GM06990 (cell line): ENCODE data around the gene CCDC85C.

Experiments used
- DNase-seq: peaks from one replicate; pipeline ENCODE4 v3.0.0-alpha.2; 2011; ENCODE audit not compliant: insufficient read length; ENCODE audit errors: extremely low read depth
- H3K27me3 ChIP-seq: replicated peaks from 2 replicates; pipeline ENCODE4 v1.6.0; 2011; ENCODE audit warnings: low read length; ENCODE audit not compliant: control insufficient read depth, insufficient read depth
- H3K36me3 ChIP-seq: 2 replicates; pipeline ENCODE4 v1.5.1; 2011; ENCODE audit warnings: low read length; ENCODE audit not compliant: control insufficient read depth, insufficient read depth
- H3K4me3 ChIP-seq: replicated peaks from 2 replicates; pipeline ENCODE4 v1.5.1; 2011; ENCODE audit warnings: low read depth, mild to moderate bottlenecking, control low read depth, low read length
- CTCF ChIP-seq: IDR thresholded peaks from 2 replicates; pipeline ENCODE4 v1.5.1; 2011; ENCODE audit warnings: low read length, control low read depth, mild to moderate bottlenecking, inconsistent platforms; ENCODE audit not compliant: insufficient read depth, poor library complexity, severe bottlenecking

The CCDC85C gene

GRCh38 chr14:99548871-99549515 is 55.0 kb downstream of the CCDC85C start:
- H3K4me3 ChIP-seq = no peak overlapping the region
- no peaks in the 10 kb centered on the region for H3K36me3 ChIP-seq
- H3K27me3 ChIP-seq = no peaks in the 10 kb centered on the region; the same call in 1 of the 2 replicates
- no peak for DNase-seq
- TF ChIP-seq CTCF = no peak

GRCh38 chr14:99548255-99548654 is 55.8 kb downstream of the CCDC85C start:
- DNase-seq = no peak
- Histone ChIP-seq H3K4me3 (no peak overlapping the region), H3K27me3 (no peaks in the 10 kb centered on the region; the same call in 1 of the 2 replicates), H3K36me3 (no peaks in the 10 kb centered on the region)
- no peak for TF ChIP-seq CTCF

- no peak for TF ChIP-seq CTCF
- Histone ChIP-seq H3K4me3 (no peak overlapping the region), H3K36me3 (no peaks in the 10 kb centered on the region), H3K27me3 (no peaks in the 10 kb centered on the region; the same call in 1 of the 2 replicates)
- no peak for DNase-seq
Measured at GRCh38 chr14:99546234-99546879, 57.6 kb downstream of the CCDC85C start.

- TF ChIP-seq CTCF = no peak
- no peaks in the 10 kb centered on the region for H3K36me3 ChIP-seq
- no peaks in the 10 kb centered on the region; the same call in 1 of the 2 replicates for H3K27me3 ChIP-seq
- DNase-seq = no peak
- no peak overlapping the region for H3K4me3 ChIP-seq
Measured at GRCh38 chr14:99545586-99545985, 58.4 kb downstream of the CCDC85C start.

- Histone ChIP-seq H3K27me3 (no peaks in the 10 kb centered on the region; the same call in 1 of the 2 replicates), H3K4me3 (no peak overlapping the region), H3K36me3 (no peaks in the 10 kb centered on the region)
- no peak for DNase-seq
- TF ChIP-seq CTCF = no peak
Measured at GRCh38 chr14:99544991-99545390, 59.0 kb downstream of the CCDC85C start.

- no peak overlapping the region for H3K4me3 ChIP-seq
- TF ChIP-seq CTCF = no peak
- no peaks in the 10 kb centered on the region; the same call in 1 of the 2 replicates for H3K27me3 ChIP-seq
- H3K36me3 ChIP-seq = no peaks in the 10 kb centered on the region
- DNase-seq = no peak
Measured at GRCh38 chr14:99543985-99544384, 60.0 kb downstream of the CCDC85C start.
